Measurements from ENCODE around the gene NCOA3.

NCOA3 gene

GRCh38 chr20:47672886-47673670 is 171.4 kb downstream of the NCOA3 start:
- no peaks in the 10 kb centered on the region for H3K36me3 ChIP-seq (ENCODE audit: insufficient read depth, low read length)
- H3K9ac ChIP-seq (ENCODE audit: low read depth, low read length, poor library complexity, severe bottlenecking): no peak overlapping the region
- no peak overlapping the region for H3K4me2 ChIP-seq (ENCODE audit: low read depth, low read length, poor library complexity, severe bottlenecking)
- no peaks in the 10 kb centered on the region for H3K9me3 ChIP-seq (ENCODE audit: insufficient read depth, low read depth, low read length)
- H3K4me3 ChIP-seq (ENCODE audit: low read length, poor library complexity, severe bottlenecking): no peak overlapping the region
- TF ChIP-seq EZH2phosphoT487 (IDR thresholded peaks at IDR 0.05; ENCODE audit: borderline replicate concordance): no peak
- TF ChIP-seq CTCF (conservative IDR thresholded peaks at IDR 0.05; ENCODE audit: low read length): no peak
- no peaks in the 10 kb centered on the region for H3K27me3 ChIP-seq (ENCODE audit: insufficient read depth, low read length, poor library complexity, severe bottlenecking)
- H3K4me1 ChIP-seq (ENCODE audit: insufficient read depth, low read length, poor library complexity, severe bottlenecking): no peaks in the 10 kb centered on the region
- no peaks in the 10 kb centered on the region for H3F3A ChIP-seq (ENCODE audit: low read depth)
- no peak overlapping the region for H2AFZ ChIP-seq (ENCODE audit: low read length)
- no peaks in the 10 kb centered on the region for H3K79me2 ChIP-seq (ENCODE audit: insufficient read depth, low read length)
- no peaks in the 10 kb centered on the region for H3K9me2 ChIP-seq (replicated peaks; ENCODE audit: low read depth, low read length)
- H4K20me1 ChIP-seq (ENCODE audit: insufficient read depth, low read length, poor library complexity, severe bottlenecking): no peaks in the 10 kb centered on the region

GRCh38 chr20:47673671-47673955 is 171.9 kb downstream of the NCOA3 start:
- Histone ChIP-seq H4K20me1 (ENCODE audit: insufficient read depth, low read length, poor library complexity, severe bottlenecking) (no peaks in the 10 kb centered on the region), H3K4me1 (ENCODE audit: insufficient read depth, low read length, poor library complexity, severe bottlenecking) (no peaks in the 10 kb centered on the region), H3K36me3 (ENCODE audit: insufficient read depth, low read length) (no peaks in the 10 kb centered on the region), H3K9ac (ENCODE audit: low read depth, low read length, poor library complexity, severe bottlenecking) (no peak overlapping the region), H3K9me2 (replicated peaks; ENCODE audit: low read depth, low read length) (no peaks in the 10 kb centered on the region), H3K27me3 (ENCODE audit: insufficient read depth, low read length, poor library complexity, severe bottlenecking) (no peaks in the 10 kb centered on the region), H3K9me3 (ENCODE audit: insufficient read depth, low read depth, low read length) (no peaks in the 10 kb centered on the region), H3K4me2 (ENCODE audit: low read depth, low read length, poor library complexity, severe bottlenecking) (no peak overlapping the region), H3F3A (ENCODE audit: low read depth) (no peaks in the 10 kb centered on the region), H3K79me2 (ENCODE audit: insufficient read depth, low read length) (no peaks in the 10 kb centered on the region), H3K4me3 (ENCODE audit: low read length, poor library complexity, severe bottlenecking) (no peak overlapping the region), H2AFZ (ENCODE audit: low read length) (no peak overlapping the region)
- TF ChIP-seq EZH2phosphoT487 (IDR thresholded peaks at IDR 0.05; ENCODE audit: borderline replicate concordance) (no peak), CTCF (conservative IDR thresholded peaks at IDR 0.05; ENCODE audit: low read length) (no peak)

GRCh38 chr20:47674145-47674544 is 172.5 kb downstream of the NCOA3 start:
- no peaks in the 10 kb centered on the region for H3K79me2 ChIP-seq (ENCODE audit: insufficient read depth, low read length)
- no peaks in the 10 kb centered on the region for H3F3A ChIP-seq (ENCODE audit: low read depth)
- no peaks in the 10 kb centered on the region for H3K9me3 ChIP-seq (ENCODE audit: insufficient read depth, low read depth, low read length)
- no peaks in the 10 kb centered on the region for H3K36me3 ChIP-seq (ENCODE audit: insufficient read depth, low read length)
- no peaks in the 10 kb centered on the region for H3K4me1 ChIP-seq (ENCODE audit: insufficient read depth, low read length, poor library complexity, severe bottlenecking)
- H4K20me1 ChIP-seq (ENCODE audit: insufficient read depth, low read length, poor library complexity, severe bottlenecking): no peaks in the 10 kb centered on the region
- no peak overlapping the region for H3K9ac ChIP-seq (ENCODE audit: low read depth, low read length, poor library complexity, severe bottlenecking)
- no peak for TF ChIP-seq CTCF (conservative IDR thresholded peaks at IDR 0.05; ENCODE audit: low read length)
- no peak for TF ChIP-seq EZH2phosphoT487 (IDR thresholded peaks at IDR 0.05; ENCODE audit: borderline replicate concordance)
- no peak overlapping the region for H3K4me3 ChIP-seq (ENCODE audit: low read length, poor library complexity, severe bottlenecking)
- no peak overlapping the region for H3K4me2 ChIP-seq (ENCODE audit: low read depth, low read length, poor library complexity, severe bottlenecking)
- no peak overlapping the region for H2AFZ ChIP-seq (ENCODE audit: low read length)
- H3K9me2 ChIP-seq (replicated peaks; ENCODE audit: low read depth, low read length): no peaks in the 10 kb centered on the region
- no peaks in the 10 kb centered on the region for H3K27me3 ChIP-seq (ENCODE audit: insufficient read depth, low read length, poor library complexity, severe bottlenecking)
